ENCODE measurements around the gene ATP10D.
A peak's percentile ranks its signal among the peaks of the same experiment; 100 is the strongest.
"Not testable (repeated sequence)": the region's sequence is repeated elsewhere in the genome, so short reads cannot be mapped to it uniquely, and the experiment has no call there.

ATP10D gene

DNA sequence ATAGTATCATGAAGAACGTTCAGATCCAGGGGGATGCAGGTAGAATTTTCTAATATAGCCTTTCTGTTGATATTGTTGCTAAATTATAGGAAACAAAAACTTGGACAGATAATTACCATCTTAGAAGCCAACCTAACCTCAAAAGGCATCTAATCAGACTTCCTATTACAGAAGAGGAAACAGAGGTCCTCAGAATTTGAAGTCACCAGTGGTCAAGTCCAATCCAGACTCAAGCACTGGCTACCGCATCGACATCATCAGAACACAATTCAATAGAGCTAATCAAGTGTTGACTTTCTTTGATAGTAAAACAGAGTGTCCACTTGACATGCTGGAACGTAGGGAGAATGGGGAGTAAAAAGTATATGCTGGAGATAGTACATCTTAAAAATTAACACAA, 10.3 kb upstream of the ATP10D start:
- DNase-seq (ENCODE audit: insufficient read length, low spot score) (no peak), FAIRE-seq (no peak)
- no peak for TF ChIP-seq POLR2A (IDR thresholded peaks at IDR 0.05; ENCODE audit: low read depth, low read length)

DNA sequence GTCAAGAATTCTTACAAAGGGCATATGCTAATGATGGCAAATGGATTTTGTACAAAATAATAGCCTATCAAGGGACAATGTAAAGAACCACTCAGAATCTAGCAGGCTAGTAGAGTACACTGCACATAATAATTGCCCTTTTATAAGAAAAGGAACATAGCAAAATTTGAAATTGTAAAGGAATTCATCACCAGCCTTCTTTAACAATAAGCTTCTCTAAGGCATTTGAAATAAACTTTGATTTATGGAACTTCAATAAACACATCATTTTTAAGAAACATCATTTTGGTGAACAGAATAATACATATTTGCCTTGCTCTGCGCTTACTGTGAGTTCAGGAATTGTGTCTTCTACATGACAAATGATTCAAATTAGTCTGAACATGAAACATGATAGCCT, 9.7 kb upstream of the ATP10D start:
- no peak for TF ChIP-seq POLR2A (IDR thresholded peaks at IDR 0.05; ENCODE audit: low read depth, low read length)
- FAIRE-seq = no peak
- no peak for DNase-seq (ENCODE audit: insufficient read length, low spot score)

DNA sequence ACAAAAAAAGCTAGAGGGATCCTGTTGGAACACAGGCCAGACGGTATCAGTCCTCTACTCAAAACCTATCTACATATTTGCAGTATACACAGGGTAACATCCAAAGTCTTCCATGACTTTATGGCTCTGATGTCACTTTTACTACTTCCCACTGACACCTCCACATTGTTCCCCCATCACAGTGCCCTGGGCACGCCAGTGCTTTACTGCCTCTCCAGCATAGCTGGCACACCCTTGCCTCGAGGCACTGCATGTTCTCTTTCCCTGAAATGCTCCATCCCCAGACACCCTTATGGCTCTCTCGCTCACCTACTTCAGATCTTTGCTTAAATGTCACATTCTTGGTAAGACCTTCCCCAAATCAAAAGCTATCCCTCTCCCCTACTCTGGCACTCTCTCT, 6.3 kb upstream of the ATP10D start:
- FAIRE-seq (no peak), DNase-seq (ENCODE audit: insufficient read length, low spot score) (no peak)
- TF ChIP-seq POLR2A (IDR thresholded peaks at IDR 0.05; ENCODE audit: low read depth, low read length) = no peak

- no peak for FAIRE-seq
- DNase-seq (ENCODE audit: insufficient read length, low spot score) = no peak
- TF ChIP-seq POLR2A (IDR thresholded peaks at IDR 0.05; ENCODE audit: low read depth, low read length) = no peak
These were observed 2.7 kb upstream of the ATP10D start for GRCh38 chr4:47482326-47482725.

DNA sequence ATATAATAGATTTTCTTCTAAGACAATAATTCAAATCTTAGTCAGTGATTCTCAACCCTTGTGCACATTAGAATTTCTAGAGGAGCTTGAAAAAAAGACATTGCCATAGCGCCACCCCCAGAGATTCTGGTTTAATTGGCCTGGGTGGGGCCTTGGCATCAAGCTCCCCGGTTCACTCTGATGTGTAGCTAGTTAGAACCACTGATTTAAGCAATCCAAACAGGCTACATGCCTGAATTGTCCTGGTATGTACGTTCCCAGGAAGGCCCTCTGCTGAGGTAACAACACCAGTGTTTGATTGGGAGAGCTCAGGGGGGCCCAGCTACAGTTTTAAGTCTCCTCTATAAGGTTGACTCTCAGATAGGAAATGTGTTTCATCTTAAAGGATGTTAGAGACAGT, 1.3 kb upstream of the ATP10D start:
- TF ChIP-seq POLR2A (IDR thresholded peaks at IDR 0.05; ENCODE audit: low read depth, low read length) = no peak
- FAIRE-seq (no peak), DNase-seq (ENCODE audit: insufficient read length, low spot score) (no peak)

DNA sequence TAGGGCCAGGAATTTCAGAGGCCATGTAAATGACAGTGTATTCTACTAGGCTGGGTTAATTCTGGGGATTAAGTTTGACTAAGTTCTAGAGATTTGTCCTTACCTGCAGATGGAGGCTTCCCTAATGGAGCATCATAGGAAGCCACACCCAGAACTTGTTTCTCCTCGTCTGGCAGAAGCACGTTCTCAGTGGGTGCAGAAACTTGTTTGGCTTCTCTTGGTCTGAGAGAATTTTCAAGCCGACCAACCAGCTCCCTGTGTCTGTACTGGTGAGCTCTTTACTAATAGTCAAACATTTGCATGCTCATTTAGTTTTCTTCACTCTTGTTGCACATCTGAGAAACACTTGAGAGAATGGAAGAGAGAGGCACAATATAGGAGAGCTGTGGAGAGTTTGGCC, 907 bp upstream of the ATP10D start:
- no peak for TF ChIP-seq POLR2A (IDR thresholded peaks at IDR 0.05; ENCODE audit: low read depth, low read length)
- FAIRE-seq (no peak), DNase-seq (ENCODE audit: insufficient read length, low spot score) (no peak)

- TF ChIP-seq POLR2A (IDR thresholded peaks at IDR 0.05; ENCODE audit: low read depth, low read length) = no peak
- DNase-seq (ENCODE audit: insufficient read length, low spot score) = no peak
- FAIRE-seq = no peak
These were observed 693 bp downstream of the ATP10D start for GRCh38 chr4:47485768-47486167.

DNA sequence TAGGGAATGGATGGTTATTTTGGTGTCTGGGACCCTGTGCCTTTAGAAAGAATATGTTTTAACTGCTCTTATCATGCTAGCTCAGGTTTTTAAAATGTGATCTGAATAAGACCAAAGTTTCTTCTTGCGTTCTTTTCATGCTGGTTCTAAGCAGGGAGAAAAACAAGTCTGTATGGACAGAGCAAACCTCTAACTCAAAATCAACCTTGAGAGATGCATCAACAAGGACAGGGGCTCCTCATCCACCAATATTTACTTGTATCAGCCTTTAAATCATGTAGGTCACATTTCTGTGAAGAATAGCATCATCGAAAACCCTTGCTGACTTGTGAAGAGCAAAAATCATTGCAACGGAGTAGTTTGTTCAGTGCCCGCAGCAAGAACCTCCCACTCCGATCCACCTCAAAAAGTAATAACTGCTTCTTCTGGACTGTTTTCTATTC, 1.2 kb downstream of the ATP10D start:
- FAIRE-seq = no peak
- TF ChIP-seq POLR2A (IDR thresholded peaks at IDR 0.05; ENCODE audit: low read depth, low read length) = no peak
- DNase-seq (ENCODE audit: insufficient read length, low spot score) = no peak

GRCh38 chr4:47486727-47487126, 1.7 kb downstream of the ATP10D start:
- FAIRE-seq = not testable (repeated sequence)

GRCh38 chr4:47488706-47489105, 3.6 kb downstream of the ATP10D start:
- FAIRE-seq (no peak), DNase-seq (ENCODE audit: insufficient read length, low spot score) (no peak)
- TF ChIP-seq POLR2A (IDR thresholded peaks at IDR 0.05; ENCODE audit: low read depth, low read length) = no peak

More at GRCh38 chr4:47486727-47487126, 1.7 kb downstream of the ATP10D start:
- not testable (repeated sequence) for DNase-seq (ENCODE audit: insufficient read length, low spot score)

DNA sequence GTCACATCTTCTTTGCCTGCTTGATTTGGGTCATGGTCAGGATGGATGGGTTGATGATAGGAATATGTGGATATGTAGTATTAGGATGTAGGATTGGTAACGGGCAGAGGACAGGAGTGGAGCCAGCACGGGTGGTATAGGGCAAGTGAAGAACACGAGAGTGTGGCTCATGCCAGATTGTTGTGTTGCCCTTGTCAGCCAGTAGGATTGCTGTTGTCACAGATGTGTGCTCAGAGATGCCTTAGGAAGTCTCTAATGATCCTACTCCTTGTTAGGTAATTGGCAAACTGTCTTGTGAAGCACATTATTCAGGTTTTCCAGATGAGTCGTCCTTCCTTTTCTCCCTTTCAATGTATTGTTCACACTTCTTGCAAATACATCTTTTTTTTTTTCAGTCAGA, 5.5 kb downstream of the ATP10D start:
- TF ChIP-seq POLR2A (IDR thresholded peaks at IDR 0.05; ENCODE audit: low read depth, low read length) = no peak
- peak; percentile 66 for FAIRE-seq
- no peak for DNase-seq (ENCODE audit: insufficient read length, low spot score)

DNA sequence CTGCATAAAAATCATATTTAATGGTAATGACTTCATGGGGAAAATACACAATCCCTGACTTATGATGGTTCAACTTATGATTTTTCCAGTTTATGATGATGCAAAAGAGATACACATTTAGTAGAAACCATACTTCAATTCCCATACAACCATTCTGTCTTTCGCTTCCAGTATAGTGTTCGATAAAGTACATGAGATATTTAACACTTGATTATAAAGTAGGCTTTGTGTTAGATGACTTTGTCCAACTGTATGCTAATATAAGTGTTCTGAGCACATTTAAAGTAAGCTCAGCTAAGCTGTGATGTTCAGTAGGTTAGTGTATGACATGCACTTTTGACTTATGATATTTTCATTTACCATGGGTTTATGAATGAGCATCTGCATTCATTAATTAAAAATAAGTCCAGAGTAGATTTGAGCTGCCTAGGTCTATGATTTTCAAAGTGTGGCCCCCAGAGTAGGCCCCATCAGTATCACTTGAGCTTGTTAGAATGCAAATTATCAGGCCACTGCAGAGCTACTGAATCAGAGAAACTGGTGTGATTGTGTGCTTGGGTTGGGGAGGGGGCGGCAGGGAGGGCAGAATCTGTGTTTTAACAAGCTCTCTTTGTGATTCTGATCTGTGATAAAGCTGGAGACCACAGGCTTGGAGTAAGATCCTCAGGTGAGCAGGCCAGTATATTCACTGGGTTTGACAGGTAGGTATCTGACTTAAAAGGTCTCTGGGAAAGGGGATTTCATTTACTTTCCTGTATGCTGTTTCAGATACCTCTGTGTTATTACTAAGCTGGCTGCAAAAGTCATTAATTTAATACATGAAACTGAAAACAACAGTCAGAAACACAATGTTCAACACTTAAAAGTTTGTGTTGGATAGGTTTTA, 8.4 kb downstream of the ATP10D start:
- DNase-seq (ENCODE audit: insufficient read length, low spot score) (no peak), FAIRE-seq (no peak)
- no peak for TF ChIP-seq POLR2A (IDR thresholded peaks at IDR 0.05; ENCODE audit: low read depth, low read length)

DNA sequence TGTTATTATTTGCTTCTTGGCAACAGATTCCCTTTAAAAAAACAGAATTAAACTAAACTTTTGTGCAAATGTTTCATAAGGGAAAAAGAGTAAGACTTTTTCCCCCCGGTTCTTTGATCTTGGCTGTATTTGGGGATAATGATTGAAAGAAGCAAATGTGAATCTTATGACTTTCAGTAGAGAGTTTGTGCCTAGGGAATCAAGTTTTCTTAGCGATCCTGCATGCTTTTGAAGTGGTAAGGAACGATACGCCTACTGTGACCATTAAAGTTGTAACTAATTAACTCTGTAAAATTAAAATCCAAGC, 9.0 kb downstream of the ATP10D start:
- no peak for FAIRE-seq
- TF ChIP-seq POLR2A (IDR thresholded peaks at IDR 0.05; ENCODE audit: low read depth, low read length) = no peak
- DNase-seq (ENCODE audit: insufficient read length, low spot score) = no peak

- FAIRE-seq = no peak
- TF ChIP-seq POLR2A (IDR thresholded peaks at IDR 0.05; ENCODE audit: low read depth, low read length) = no peak
These were observed 13.8 kb downstream of the ATP10D start for GRCh38 chr4:47498899-47499298.

GRCh38 chr4:47499700-47500099, 14.6 kb downstream of the ATP10D start:
- FAIRE-seq (no peak), DNase-seq (ENCODE audit: insufficient read length, low spot score) (no peak)
- no peak for TF ChIP-seq POLR2A (IDR thresholded peaks at IDR 0.05; ENCODE audit: low read depth, low read length)

More at GRCh38 chr4:47498899-47499298, 13.8 kb downstream of the ATP10D start:
- DNase-seq (ENCODE audit: insufficient read length, low spot score) = no peak
